ENCODE measurements around the gene GGA3. TPM values are rescaled to one million over a fixed set of nuclear protein-coding genes. Genes with fewer than 3 reads are reported as not detected.

The GGA3 gene
- total RNA-seq, 1 experiment from 2014 or later = 58.3 TPM

GRCh38 chr17:75228847-75229246 is 32.6 kb downstream of the GGA3 start:
- Histone ChIP-seq H3K4me2 (ENCODE audit: low read length) (no peak overlapping the region), H3K4me3 (replicated peaks in 1 of 2; ENCODE audit: low read depth in 1 of 2, low read length in 2 of 2) (no peak overlapping the region), H3K79me2 (ENCODE audit: insufficient read depth, low read length) (peaks cover under 1% of the 10 kb centered on the region; the same call in 1 of the 2 replicates), H3K9me3 (ENCODE audit: control insufficient read depth in 1 of 2, insufficient read depth in 1 of 2, low read depth in 1 of 2, low read length in 2 of 2) (no peaks in the 10 kb centered on the region), H3K9ac (ENCODE audit: low read length) (no peak overlapping the region), H4K20me1 (ENCODE audit: insufficient read depth) (no peaks in the 10 kb centered on the region), H3K27ac (ENCODE audit: low read depth, low read length) (no peak overlapping the region), H3K27me3 (ENCODE audit: insufficient read depth, low read length) (no peaks in the 10 kb centered on the region), H3K4me1 (ENCODE audit: control insufficient read depth in 1 of 2, insufficient read depth in 2 of 2, low read length in 2 of 2) (no peaks in the 10 kb centered on the region), H3K9me2 (ENCODE audit: insufficient read depth) (no peaks in the 10 kb centered on the region), H2AFZ (ENCODE audit: low read depth, low read length, poor library complexity, severe bottlenecking) (no peak overlapping the region), H3K36me3 (ENCODE audit: control insufficient read depth in 1 of 2, insufficient read depth in 2 of 2, low read length in 2 of 2) (peaks cover 49 to 89% of the 10 kb centered on the region in 2 experiments; a peak in 3 of 4 replicates)
- ChIA-PET RAD21 (ENCODE audit: low non-redundant PET in 1 of 2, low total read pairs in 2 of 2, uncharacterized antibody in 2 of 2, unreplicated experiment in 2 of 2) (no interaction called here), POLR2A (no interaction called here), CTCF (interaction anchor here (0.9 to 2.3 kb wide), 3 partner anchors 12 to 267 kb away, joined by 3 to 8 read pairs (median 4); no protein-coding TSS in a partner anchor)
- BruUV-seq (replicated peaks) = no TSS peak
- TF ChIP-seq ATF3 (IDR thresholded peaks at IDR 0.05) = no peak
- no peak for TF ChIP-seq ZBTB33 (IDR thresholded peaks at IDR 0.05; ENCODE audit: extremely low read depth, insufficient replicate concordance, low read length)
- ATAC-seq (no peak), DNase-seq (ENCODE audit: low read depth, low spot score) (no peak)
- intact Hi-C loops (cut with micrococcal nuclease) = no loop called here

GRCh38 chr17:75228305-75228704 is 33.1 kb downstream of the GGA3 start:
- DNase-seq (ENCODE audit: low read depth, low spot score) (no peak), ATAC-seq (no peak)
- Histone ChIP-seq H3K36me3 (ENCODE audit: control insufficient read depth in 1 of 2, insufficient read depth in 2 of 2, low read length in 2 of 2) (peaks cover 48 to 90% of the 10 kb centered on the region in 2 experiments; a peak in 3 of 4 replicates), H3K9me2 (ENCODE audit: insufficient read depth) (no peaks in the 10 kb centered on the region), H3K9ac (ENCODE audit: low read length) (no peak overlapping the region), H3K9me3 (ENCODE audit: control insufficient read depth in 1 of 2, insufficient read depth in 1 of 2, low read depth in 1 of 2, low read length in 2 of 2) (no peaks in the 10 kb centered on the region), H4K20me1 (ENCODE audit: insufficient read depth) (no peaks in the 10 kb centered on the region), H3K4me3 (replicated peaks in 1 of 2; ENCODE audit: low read depth in 1 of 2, low read length in 2 of 2) (no peak overlapping the region), H2AFZ (ENCODE audit: low read depth, low read length, poor library complexity, severe bottlenecking) (no peak overlapping the region), H3K27ac (ENCODE audit: low read depth, low read length) (no peak overlapping the region), H3K79me2 (ENCODE audit: insufficient read depth, low read length) (peaks cover 6% of the 10 kb centered on the region; the same call in 1 of the 2 replicates), H3K4me2 (ENCODE audit: low read length) (no peak overlapping the region), H3K4me1 (ENCODE audit: control insufficient read depth in 1 of 2, insufficient read depth in 2 of 2, low read length in 2 of 2) (no peaks in the 10 kb centered on the region), H3K27me3 (ENCODE audit: insufficient read depth, low read length) (no peaks in the 10 kb centered on the region)
- intact Hi-C loops (cut with micrococcal nuclease) = no loop called here
- POLR2A ChIA-PET = no interaction called here
- RAD21 ChIA-PET (ENCODE audit: low non-redundant PET in 1 of 2, low total read pairs in 2 of 2, uncharacterized antibody in 2 of 2, unreplicated experiment in 2 of 2) = no interaction called here
- CTCF ChIA-PET = interaction anchor here (0.9 to 2.3 kb wide), 3 partner anchors 12 to 267 kb away, joined by 3 to 8 read pairs (median 4); no protein-coding TSS in a partner anchor
- BruUV-seq (replicated peaks) = no TSS peak
- TF ChIP-seq POLR2A (IDR thresholded peaks at IDR 0.05; ENCODE audit: borderline replicate concordance, extremely low read depth, insufficient read depth, insufficient read length) = no peak
- no peak for TF ChIP-seq SIN3A (IDR thresholded peaks at IDR 0.05; ENCODE audit: low read depth)
- no peak for TF ChIP-seq ZNF274 (IDR thresholded peaks at IDR 0.05; ENCODE audit: low read depth, low read length)
- TF ChIP-seq MAX (IDR thresholded peaks at IDR 0.05) = no peak
- no peak for TF ChIP-seq REST (IDR thresholded peaks at IDR 0.05; ENCODE audit: low read depth)
- TF ChIP-seq ATF3 (IDR thresholded peaks at IDR 0.05) = no peak
- TF ChIP-seq EGR1 (IDR thresholded peaks at IDR 0.05; ENCODE audit: low read depth) = no peak
- no peak for TF ChIP-seq CEBPB (IDR thresholded peaks at IDR 0.05; ENCODE audit: low read depth)
- TF ChIP-seq TCF7L2 (IDR thresholded peaks at IDR 0.05; ENCODE audit: borderline replicate concordance, extremely low read depth, insufficient read depth, insufficient read length) = no peak
- no peak for TF ChIP-seq JUND (IDR thresholded peaks at IDR 0.05)
- no peak for TF ChIP-seq POLR2AphosphoS5 (IDR thresholded peaks at IDR 0.05; ENCODE audit: low read depth, low read length)
